GM19240 (cell line): Measurements from ENCODE around the gene CAPNS2.
"Not testable (repeated sequence)": the region's sequence is repeated elsewhere in the genome, so short reads cannot be mapped to it uniquely, and the experiment has no call there.

Experiments
- DNase-seq: peaks from one replicate; pipeline ENCODE4 v3.0.0; 2011; ENCODE audit warnings: low spot score; ENCODE audit not compliant: insufficient read length

Gene CAPNS2

GRCh38 chr16:55568207-55568606 is 1.7 kb downstream of the CAPNS2 start:
- DNase-seq: no peak

GRCh38 chr16:55569025-55569424 is 2.5 kb downstream of the CAPNS2 start:
- no peak for DNase-seq

- no peak for DNase-seq
Measured at GRCh38 chr16:55570159-55570558, 3.7 kb downstream of the CAPNS2 start.

- no peak for DNase-seq
Measured at GRCh38 chr16:55571191-55571897, 4.9 kb downstream of the CAPNS2 start.

GRCh38 chr16:55572439-55572838 is 6.0 kb downstream of the CAPNS2 start:
- no peak for DNase-seq

- DNase-seq: no peak
Measured at GRCh38 chr16:55574811-55575210, 8.3 kb downstream of the CAPNS2 start.

- no peak for DNase-seq
Measured at GRCh38 chr16:55575496-55575895, 9.0 kb downstream of the CAPNS2 start.

GRCh38 chr16:55576384-55576783 is 9.9 kb downstream of the CAPNS2 start:
- no peak for DNase-seq

GRCh38 chr16:55577887-55578286 is 11.4 kb downstream of the CAPNS2 start:
- no peak for DNase-seq

GRCh38 chr16:55585631-55586030 is 19.1 kb downstream of the CAPNS2 start:
- no peak for DNase-seq

GRCh38 chr16:55588799-55589198 is 22.3 kb downstream of the CAPNS2 start:
- no peak for DNase-seq

- no peak for DNase-seq
Measured at GRCh38 chr16:55592306-55592705, 25.8 kb downstream of the CAPNS2 start.

GRCh38 chr16:55597928-55598327 is 31.4 kb downstream of the CAPNS2 start:
- DNase-seq: no peak

GRCh38 chr16:55605754-55606336 is 39.4 kb downstream of the CAPNS2 start:
- DNase-seq: no peak

GRCh38 chr16:55613613-55614335 is 47.3 kb downstream of the CAPNS2 start:
- DNase-seq: no peak

GRCh38 chr16:55615071-55615470 is 48.6 kb downstream of the CAPNS2 start:
- no peak for DNase-seq

- not testable (repeated sequence) for DNase-seq
Measured at GRCh38 chr16:55615670-55616069, 49.2 kb downstream of the CAPNS2 start.
